Measurements from ENCODE around the gene PDCD6IP.

GRCh38 chr3:33901862-33902563 is 103.6 kb downstream of the PDCD6IP start:
- no peak for TF ChIP-seq POLR2A (IDR thresholded peaks at IDR 0.05; ENCODE audit: low read depth, low read length)
- no peak for TF ChIP-seq TAF1 (IDR thresholded peaks at IDR 0.05; ENCODE audit: borderline replicate concordance, low read depth, low read length)
- TF ChIP-seq POLR2AphosphoS5 (IDR thresholded peaks at IDR 0.05; ENCODE audit: low read depth, low read length): no peak

All from GM12892 (cell line).